IPS-20b (cell line): Measurements from ENCODE around the gene SLC25A4.

ENCODE experiments used
- H3K27ac ChIP-seq: one replicate; pipeline ENCODE4 v1.5.1; 2013; ENCODE audit warnings: low read length
- H3K27me3 ChIP-seq: 2 replicates; pipeline ENCODE4 v1.6.1; 2013; ENCODE audit warnings: mild to moderate bottlenecking, low read length, inconsistent platforms; ENCODE audit not compliant: insufficient read depth
- H3K36me3 ChIP-seq: 2 replicates; pipeline ENCODE4 v1.6.1; 2013; ENCODE audit warnings: low read depth, mild to moderate bottlenecking, inconsistent platforms, low read length, moderate library complexity; ENCODE audit not compliant: insufficient read depth
- H3K4me1 ChIP-seq: 2 replicates; pipeline ENCODE4 v1.6.1; 2013; ENCODE audit warnings: mild to moderate bottlenecking, control low read depth, inconsistent platforms, low read length, moderate library complexity; ENCODE audit not compliant: insufficient read depth
- H3K4me3 ChIP-seq: 2 replicates; pipeline ENCODE4 v1.5.1; 2013; ENCODE audit warnings: mild to moderate bottlenecking, low read length, inconsistent platforms
- H3K9ac ChIP-seq: 2 replicates; pipeline ENCODE4 v1.6.1; 2013; ENCODE audit warnings: low read depth, mild to moderate bottlenecking, inconsistent platforms, low read length, moderate library complexity
- H3K9me3 ChIP-seq: 2 replicates; pipeline ENCODE4 v1.6.1; 2013; ENCODE audit warnings: mild to moderate bottlenecking, low read depth, low read length, inconsistent platforms; ENCODE audit not compliant: insufficient read depth

Gene SLC25A4

GRCh38 chr4:185142564-185142911, 528 bp upstream of the SLC25A4 start:
- Histone ChIP-seq H3K36me3 (peaks cover 29% of the 10 kb centered on the region), H3K9me3 (no peaks in the 10 kb centered on the region), H3K4me3 (peak overlapping the region; percentile 77), H3K4me1 (0 out of 2 replicates have a peak, but pooled peaks cover 4% of the 10 kb centered on the region), H3K9ac (peak overlapping the region; percentile 73; the same call in 1 of the 2 replicates), H3K27ac (no peak overlapping the region), H3K27me3 (peaks cover 6% of the 10 kb centered on the region; the same call in 1 of the 2 replicates)

GRCh38 chr4:185143601-185143969, 519 bp downstream of the SLC25A4 start:
- H3K27me3 ChIP-seq = peaks cover 6% of the 10 kb centered on the region; the same call in 1 of the 2 replicates
- H3K36me3 ChIP-seq = peaks cover 37% of the 10 kb centered on the region
- 0 out of 2 replicates have a peak, but pooled peaks cover 4% of the 10 kb centered on the region for H3K4me1 ChIP-seq
- H3K9ac ChIP-seq = peak overlapping the region; percentile 32; the same call in 1 of the 2 replicates
- no peak overlapping the region for H3K27ac ChIP-seq
- no peaks in the 10 kb centered on the region for H3K9me3 ChIP-seq
- H3K4me3 ChIP-seq = peak overlapping the region; percentile 71

GRCh38 chr4:185144601-185145240, 1.7 kb downstream of the SLC25A4 start:
- H3K27ac ChIP-seq = no peak overlapping the region
- peaks cover 6% of the 10 kb centered on the region; the same call in 1 of the 2 replicates for H3K27me3 ChIP-seq
- 0 out of 2 replicates have a peak, but pooled peaks cover 4% of the 10 kb centered on the region for H3K4me1 ChIP-seq
- no peaks in the 10 kb centered on the region for H3K9me3 ChIP-seq
- H3K4me3 ChIP-seq = peak overlapping the region; percentile 71; the same call in 1 of the 2 replicates
- peaks cover 37% of the 10 kb centered on the region for H3K36me3 ChIP-seq
- H3K9ac ChIP-seq = 0 out of 2 replicates have a peak overlapping the region, but pooled peaks have one; percentile 18

GRCh38 chr4:185145572-185145971, 2.5 kb downstream of the SLC25A4 start:
- no peaks in the 10 kb centered on the region for H3K9me3 ChIP-seq
- H3K4me3 ChIP-seq = no peak overlapping the region
- H3K27me3 ChIP-seq = peaks cover 6% of the 10 kb centered on the region; the same call in 1 of the 2 replicates
- H3K36me3 ChIP-seq = peaks cover 41% of the 10 kb centered on the region
- 0 out of 2 replicates have a peak, but pooled peaks cover 4% of the 10 kb centered on the region for H3K4me1 ChIP-seq
- H3K9ac ChIP-seq = no peak overlapping the region
- H3K27ac ChIP-seq = no peak overlapping the region

- H3K27me3 ChIP-seq = no peaks in the 10 kb centered on the region
- peaks cover 41% of the 10 kb centered on the region for H3K36me3 ChIP-seq
- H3K4me3 ChIP-seq = no peak overlapping the region
- no peaks in the 10 kb centered on the region for H3K9me3 ChIP-seq
- H3K9ac ChIP-seq = no peak overlapping the region
- H3K27ac ChIP-seq = no peak overlapping the region
- no peaks in the 10 kb centered on the region for H3K4me1 ChIP-seq
Observed at GRCh38 chr4:185149392-185149791, 6.3 kb downstream of the SLC25A4 start.

- no peaks in the 10 kb centered on the region for H3K9me3 ChIP-seq
- no peaks in the 10 kb centered on the region for H3K27me3 ChIP-seq
- peaks cover 24% of the 10 kb centered on the region for H3K36me3 ChIP-seq
- H3K9ac ChIP-seq = no peak overlapping the region
- H3K4me1 ChIP-seq = no peaks in the 10 kb centered on the region
- no peak overlapping the region for H3K4me3 ChIP-seq
- no peak overlapping the region for H3K27ac ChIP-seq
Observed at GRCh38 chr4:185151296-185151695, 8.2 kb downstream of the SLC25A4 start.

- Histone ChIP-seq H3K36me3 (peaks cover 34% of the 10 kb centered on the region), H3K27me3 (no peaks in the 10 kb centered on the region), H3K27ac (no peak overlapping the region), H3K9me3 (no peaks in the 10 kb centered on the region), H3K9ac (no peak overlapping the region), H3K4me3 (no peak overlapping the region), H3K4me1 (no peaks in the 10 kb centered on the region)
Observed at GRCh38 chr4:185165605-185166063, 22.6 kb downstream of the SLC25A4 start.

GRCh38 chr4:185167234-185167633, 24.2 kb downstream of the SLC25A4 start:
- no peak overlapping the region for H3K9ac ChIP-seq

GRCh38 chr4:185171373-185172071, 28.5 kb downstream of the SLC25A4 start:
- no peak overlapping the region; the same call in 1 of the 2 replicates for H3K9ac ChIP-seq
- H3K27ac ChIP-seq = no peak overlapping the region
- peaks cover 7% of the 10 kb centered on the region; the same call in 1 of the 2 replicates for H3K4me1 ChIP-seq
- H3K4me3 ChIP-seq = no peak overlapping the region
- H3K27me3 ChIP-seq = no peaks in the 10 kb centered on the region
- peaks cover 31% of the 10 kb centered on the region for H3K36me3 ChIP-seq
- no peaks in the 10 kb centered on the region for H3K9me3 ChIP-seq

More at GRCh38 chr4:185167234-185167633, 24.2 kb downstream of the SLC25A4 start:
- Histone ChIP-seq H3K9me3 (no peaks in the 10 kb centered on the region), H3K4me3 (no peak overlapping the region), H3K27ac (no peak overlapping the region), H3K4me1 (peaks cover 2% of the 10 kb centered on the region; the same call in 1 of the 2 replicates), H3K27me3 (no peaks in the 10 kb centered on the region), H3K36me3 (peaks cover 21% of the 10 kb centered on the region)

- Histone ChIP-seq H3K36me3 (peaks cover 11% of the 10 kb centered on the region), H3K27ac (no peak overlapping the region), H3K4me3 (no peak overlapping the region), H3K27me3 (no peaks in the 10 kb centered on the region), H3K9ac (no peak overlapping the region), H3K4me1 (peaks cover 18% of the 10 kb centered on the region), H3K9me3 (no peaks in the 10 kb centered on the region)
Observed at GRCh38 chr4:185179488-185179887, 36.4 kb downstream of the SLC25A4 start.

- no peaks in the 10 kb centered on the region for H3K27me3 ChIP-seq
- H3K9ac ChIP-seq = no peak overlapping the region
- 0 out of 2 replicates have a peak, but pooled peaks cover 2% of the 10 kb centered on the region for H3K36me3 ChIP-seq
- 0 out of 2 replicates have a peak overlapping the region, but pooled peaks have one; percentile 9 for H3K4me3 ChIP-seq
- H3K27ac ChIP-seq = no peak overlapping the region
- peaks cover 18% of the 10 kb centered on the region for H3K4me1 ChIP-seq
- H3K9me3 ChIP-seq = no peaks in the 10 kb centered on the region
Observed at GRCh38 chr4:185182239-185182638, 39.2 kb downstream of the SLC25A4 start.
